ENCODE measurements around the gene COMMD8.
A peak's percentile ranks its signal among the peaks of the same experiment; 100 is the strongest.
"Not testable (repeated sequence)": the region's sequence is repeated elsewhere in the genome, so short reads cannot be mapped to it uniquely, and the experiment has no call there.

Gene COMMD8

GRCh38 chr4:47494124-47494430 lies 30.6 kb upstream of the COMMD8 start:
- H3K27ac ChIP-seq, result no peak overlapping the region
- TF ChIP-seq CTCF (conservative IDR thresholded peaks at IDR 0.05) (no peak), ZFX (IDR thresholded peaks at IDR 0.05) (no peak)

GRCh38 chr4:47493238-47494123 lies 30.0 kb upstream of the COMMD8 start:
- H3K27ac ChIP-seq, result no peak overlapping the region
- no peak for TF ChIP-seq ZFX (IDR thresholded peaks at IDR 0.05)
- no peak for TF ChIP-seq CTCF (conservative IDR thresholded peaks at IDR 0.05)

- TF ChIP-seq CTCF (conservative IDR thresholded peaks at IDR 0.05) (peak; percentile 44), ZFX (IDR thresholded peaks at IDR 0.05) (no peak)
- H3K27ac ChIP-seq, result no peak overlapping the region
Observed at GRCh38 chr4:47490550-47490949, 27.0 kb upstream of the COMMD8 start.

- no peak overlapping the region for H3K27ac ChIP-seq
- TF ChIP-seq CTCF (conservative IDR thresholded peaks at IDR 0.05), result no peak
Observed at GRCh38 chr4:47488706-47489105, 25.2 kb upstream of the COMMD8 start.

- H3K27ac ChIP-seq, result not testable (repeated sequence)
Observed at GRCh38 chr4:47486727-47487126, 23.2 kb upstream of the COMMD8 start.

- no peak overlapping the region for H3K27ac ChIP-seq
- TF ChIP-seq CTCF (conservative IDR thresholded peaks at IDR 0.05), result no peak
- TF ChIP-seq ZFX (IDR thresholded peaks at IDR 0.05), result no peak
Observed at GRCh38 chr4:47486231-47486673, 22.8 kb upstream of the COMMD8 start.

- no peak overlapping the region for H3K27ac ChIP-seq
- TF ChIP-seq CTCF (conservative IDR thresholded peaks at IDR 0.05) (no peak), ZFX (IDR thresholded peaks at IDR 0.05) (no peak)
Observed at GRCh38 chr4:47485768-47486167, 22.3 kb upstream of the COMMD8 start.
